HepG2 (cell line): ENCODE results near the gene UBAC1. TPM values are rescaled to one million over a fixed set of nuclear protein-coding genes. Genes with fewer than 3 reads are reported as not detected.

Experiments used
- ELF3 ChIP-seq: IDR thresholded peaks from 2 replicates; pipeline ENCODE4 v1.6.1; 2016; ENCODE audit warnings: missing genetic modification reagents, missing compliant biosample characterization
- HMGA1 ChIP-seq: sonication (generic); formaldehyde crosslinking; conservative IDR thresholded peaks from 2 replicates; pipeline ENCODE4 v1.4.0; 2020; ENCODE audit warnings: missing genetic modification reagents
- HOXA5 ChIP-seq: sonication (generic); formaldehyde crosslinking; IDR thresholded peaks from 2 replicates; pipeline ENCODE4 v1.4.0; 2020; ENCODE audit warnings: missing genetic modification reagents
- MIXL1 ChIP-seq: IDR thresholded peaks from 2 replicates; pipeline ENCODE4 v1.6.1; 2016
- POGZ ChIP-seq: sonication (generic); formaldehyde crosslinking; IDR thresholded peaks from 2 replicates; pipeline ENCODE4 v1.4.0; 2020; ENCODE audit warnings: mild to moderate bottlenecking, missing genetic modification reagents
- ZC3H4 ChIP-seq: sonication (generic); formaldehyde crosslinking; IDR thresholded peaks from 2 replicates; pipeline ENCODE4 v1.4.0; 2020; ENCODE audit warnings: missing genetic modification reagents, borderline replicate concordance
- ZMYM3 ChIP-seq: sonication (generic); formaldehyde crosslinking; IDR thresholded peaks from 2 replicates; pipeline ENCODE4 v1.5.1; 2020; ENCODE audit warnings: mild to moderate bottlenecking, missing genetic modification reagents
- ZNF251 ChIP-seq: sonication (generic); formaldehyde crosslinking; IDR thresholded peaks from 2 replicates; pipeline ENCODE4 v1.9.0; 2021; ENCODE audit warnings: mild to moderate bottlenecking, missing genetic modification reagents
- ZNF3 ChIP-seq: IDR thresholded peaks from 2 replicates; pipeline ENCODE4 v1.7.0; 2017; ENCODE audit warnings: inconsistent platforms
- ZNF550 ChIP-seq: sonication (generic); formaldehyde crosslinking; IDR thresholded peaks from 2 replicates; pipeline ENCODE4 v1.4.0; 2020; ENCODE audit warnings: mild to moderate bottlenecking, missing genetic modification reagents, borderline replicate concordance
- ZNF83 ChIP-seq: sonication (generic); formaldehyde crosslinking; IDR thresholded peaks from 2 replicates; pipeline ENCODE4 v1.4.0; 2020; ENCODE audit warnings: missing genetic modification reagents, mild to moderate bottlenecking, borderline replicate concordance
- ZNF883 ChIP-seq: sonication (generic); formaldehyde crosslinking; IDR thresholded peaks from 2 replicates; pipeline ENCODE4 v1.5.1; 2020; ENCODE audit warnings: mild to moderate bottlenecking, missing genetic modification reagents; ENCODE audit errors: not compliant biosample characterization
- ZSCAN20 ChIP-seq: sonication (generic); formaldehyde crosslinking; IDR thresholded peaks from 2 replicates; pipeline ENCODE4 v1.4.0; 2020; ENCODE audit warnings: missing genetic modification reagents, mild to moderate bottlenecking, borderline replicate concordance
- polyA plus RNA-seq, 8 experiments: library from polyadenylated mRNA; depleted of rRNA in 3 of 8; stranded (reverse) in 7 of 8; unstranded in 1 of 8; fragments of >200 nt; fragmentation: Illumina TruSeq in 4 of 8; extraction: Trizol in 4 of 8; gene quantifications; 2 replicates each; pipeline versions ENCODE4 v1.2.1 to v1.2.3, GENCODE V29; 2011 to 2016; ENCODE audit warnings: low read depth in 4 of 8, missing spikeins in 1 of 8, mixed read lengths in 1 of 8; ENCODE audit not compliant: insufficient read depth in 1 of 8
- total RNA-seq, 5 experiments: library from RNA; depleted of rRNA; stranded (reverse); fragments of >200 nt; fragmentation: Illumina TruSeq; extraction: Trizol; gene quantifications; 2 replicates each; pipeline ENCODE4 v1.2.3, GENCODE V29; 2016; ENCODE audit warnings: low read depth in 1 of 5
- TF ChIP-seq, protein P1 (sequence below): sonication (generic); formaldehyde crosslinking; IDR thresholded peaks from one replicate; pipeline ENCODE4 v1.5.1; 2020; ENCODE audit warnings: mild to moderate bottlenecking, missing genetic modification reagents; ENCODE audit errors: not compliant biosample characterization
- TF ChIP-seq, protein P2 (sequence below): sonication (generic); IDR thresholded peaks from 2 replicates; pipeline ENCODE4 v1.6.1; 2016; ENCODE audit warnings: low read depth, borderline replicate concordance
- TF ChIP-seq, protein P3 (sequence below): sonication (generic); formaldehyde crosslinking; IDR thresholded peaks from 2 replicates; pipeline ENCODE4 v1.4.0; 2020; ENCODE audit warnings: missing genetic modification reagents
- TF ChIP-seq, protein P4 (sequence below): sonication (generic); formaldehyde crosslinking; IDR thresholded peaks from 2 replicates; pipeline ENCODE4 v1.8.1; 2022; ENCODE audit warnings: mild to moderate bottlenecking, missing genetic modification reagents

Gene UBAC1
- total and polyA plus RNA-seq, 2 of the 13 experiments (the other 11 are each of a cell fraction or from before 2014, with no cell fraction given) = 32.2 to 34.1 TPM

DNA sequence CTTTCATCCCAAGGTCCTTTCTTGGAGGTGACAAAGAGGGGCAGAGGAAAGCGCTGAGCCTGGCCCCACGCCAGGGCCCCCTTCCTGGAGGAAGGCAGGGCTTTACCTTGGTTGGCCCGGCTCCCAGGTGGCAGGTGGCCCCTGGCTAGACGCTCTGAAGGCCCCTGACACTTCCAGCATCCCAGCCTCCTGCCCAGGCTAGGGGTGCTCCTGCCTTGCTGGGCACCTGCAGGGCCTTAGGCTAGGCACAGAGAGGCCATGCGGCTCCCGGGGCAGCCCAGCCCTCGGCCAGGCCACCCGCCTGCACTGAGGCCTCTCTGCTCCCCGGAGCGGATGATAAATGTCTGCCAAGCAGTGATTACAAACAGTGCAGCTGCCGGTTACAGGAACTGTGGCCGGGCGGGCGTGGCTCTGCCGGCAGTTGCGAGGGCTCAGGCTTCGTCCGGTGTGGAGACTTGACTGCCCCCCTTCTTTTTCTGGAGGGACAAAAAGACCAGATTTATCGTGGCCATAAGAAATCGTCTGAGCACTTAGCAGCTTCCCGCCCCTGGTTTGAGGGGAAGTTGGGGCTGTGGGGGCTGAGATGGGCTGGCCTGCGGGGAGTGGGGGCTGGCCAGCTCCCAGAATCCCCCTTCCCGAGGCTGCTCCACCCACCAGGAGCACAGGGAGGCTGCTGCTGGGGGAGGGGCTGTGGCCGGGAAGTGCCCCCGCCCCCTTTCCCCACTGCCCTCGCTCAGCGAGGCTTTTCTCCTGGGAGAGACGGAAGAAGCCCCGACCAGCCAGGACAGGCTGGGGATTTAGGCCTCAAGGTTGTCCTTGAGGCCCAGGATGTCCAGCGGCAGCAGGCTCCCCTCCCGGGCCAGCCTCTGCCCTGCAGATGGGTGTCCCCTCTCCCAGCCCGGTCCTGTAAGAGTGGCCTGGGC, 31.6 kb upstream of the UBAC1 start (continued):
- TF ChIP-seq, protein P1, sequence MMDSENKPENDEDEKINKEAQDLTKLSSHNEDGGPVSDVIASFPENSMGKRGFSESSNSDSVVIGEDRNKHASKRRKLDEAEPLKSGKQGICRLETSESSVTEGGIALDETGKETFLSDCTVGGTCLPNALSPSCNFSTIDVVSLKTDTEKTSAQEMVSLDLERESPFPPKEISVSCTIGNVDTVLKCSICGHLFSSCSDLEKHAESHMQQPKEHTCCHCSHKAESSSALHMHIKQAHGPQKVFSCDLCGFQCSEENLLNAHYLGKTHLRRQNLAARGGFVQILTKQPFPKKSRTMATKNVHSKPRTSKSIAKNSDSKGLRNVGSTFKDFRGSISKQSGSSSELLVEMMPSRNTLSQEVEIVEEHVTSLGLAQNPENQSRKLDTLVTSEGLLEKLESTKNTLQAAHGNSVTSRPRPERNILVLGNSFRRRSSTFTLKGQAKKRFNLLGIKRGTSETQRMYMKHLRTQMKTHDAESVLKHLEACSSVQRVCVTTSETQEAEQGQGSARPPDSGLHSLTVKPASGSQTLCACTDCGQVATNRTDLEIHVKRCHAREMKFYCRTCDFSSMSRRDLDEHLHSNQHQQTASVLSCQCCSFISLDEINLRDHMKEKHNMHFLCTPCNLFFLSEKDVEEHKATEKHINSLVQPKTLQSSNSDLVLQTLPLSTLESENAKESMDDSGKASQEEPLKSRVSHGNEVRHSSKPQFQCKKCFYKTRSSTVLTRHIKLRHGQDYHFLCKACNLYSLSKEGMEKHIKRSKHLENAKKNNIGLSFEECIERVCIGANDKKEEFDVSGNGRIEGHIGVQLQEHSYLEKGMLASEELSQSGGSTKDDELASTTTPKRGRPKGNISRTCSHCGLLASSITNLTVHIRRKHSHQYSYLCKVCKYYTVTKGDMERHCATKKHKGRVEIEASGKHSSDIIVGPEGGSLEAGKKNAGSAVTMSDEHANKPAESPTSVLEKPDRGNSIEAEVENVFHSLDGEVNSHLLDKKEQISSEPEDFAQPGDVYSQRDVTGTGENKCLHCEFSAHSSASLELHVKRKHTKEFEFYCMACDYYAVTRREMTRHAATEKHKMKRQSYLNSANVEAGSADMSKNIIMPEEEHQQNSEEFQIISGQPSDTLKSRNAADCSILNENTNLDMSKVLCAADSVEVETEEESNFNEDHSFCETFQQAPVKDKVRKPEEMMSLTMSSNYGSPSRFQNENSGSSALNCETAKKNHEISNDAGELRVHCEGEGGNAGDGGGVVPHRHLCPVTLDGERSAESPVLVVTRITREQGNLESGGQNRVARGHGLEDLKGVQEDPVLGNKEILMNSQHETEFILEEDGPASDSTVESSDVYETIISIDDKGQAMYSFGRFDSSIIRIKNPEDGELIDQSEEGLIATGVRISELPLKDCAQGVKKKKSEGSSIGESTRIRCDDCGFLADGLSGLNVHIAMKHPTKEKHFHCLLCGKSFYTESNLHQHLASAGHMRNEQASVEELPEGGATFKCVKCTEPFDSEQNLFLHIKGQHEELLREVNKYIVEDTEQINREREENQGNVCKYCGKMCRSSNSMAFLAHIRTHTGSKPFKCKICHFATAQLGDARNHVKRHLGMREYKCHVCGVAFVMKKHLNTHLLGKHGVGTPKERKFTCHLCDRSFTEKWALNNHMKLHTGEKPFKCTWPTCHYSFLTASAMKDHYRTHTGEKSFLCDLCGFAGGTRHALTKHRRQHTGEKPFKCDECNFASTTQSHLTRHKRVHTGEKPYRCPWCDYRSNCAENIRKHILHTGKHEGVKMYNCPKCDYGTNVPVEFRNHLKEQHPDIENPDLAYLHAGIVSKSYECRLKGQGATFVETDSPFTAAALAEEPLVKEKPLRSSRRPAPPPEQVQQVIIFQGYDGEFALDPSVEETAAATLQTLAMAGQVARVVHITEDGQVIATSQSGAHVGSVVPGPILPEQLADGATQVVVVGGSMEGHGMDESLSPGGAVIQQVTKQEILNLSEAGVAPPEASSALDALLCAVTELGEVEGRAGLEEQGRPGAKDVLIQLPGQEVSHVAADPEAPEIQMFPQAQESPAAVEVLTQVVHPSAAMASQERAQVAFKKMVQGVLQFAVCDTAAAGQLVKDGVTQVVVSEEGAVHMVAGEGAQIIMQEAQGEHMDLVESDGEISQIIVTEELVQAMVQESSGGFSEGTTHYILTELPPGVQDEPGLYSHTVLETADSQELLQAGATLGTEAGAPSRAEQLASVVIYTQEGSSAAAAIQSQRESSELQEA = no peak
- TF ChIP-seq ZNF83 (CRISPR knock-in tag) (no peak), ZSCAN20 (CRISPR knock-in tag) (peak; percentile 58; the same call in 1 of the 2 replicates), HOXA5 (peak; percentile 96; the same call in 1 of the 2 replicates), ZNF251 (CRISPR knock-in tag) (no peak), POGZ (CRISPR knock-in tag) (no peak; the same call in 1 of the 2 replicates), ZC3H4 (CRISPR knock-in tag) (0 out of 2 replicates have a peak, but pooled peaks have one; percentile 70), HMGA1 (CRISPR knock-in tag) (no peak), ZNF550 (CRISPR knock-in tag) (no peak), ZNF3 (CRISPR knock-in tag) (no peak), ELF3 (CRISPR knock-in tag) (no peak; the same call in none of the 2 replicates), ZMYM3 (CRISPR knock-in tag) (peak; percentile 80), MIXL1 (peak; percentile 43), ZNF883 (no peak)
- TF ChIP-seq, protein P2, sequence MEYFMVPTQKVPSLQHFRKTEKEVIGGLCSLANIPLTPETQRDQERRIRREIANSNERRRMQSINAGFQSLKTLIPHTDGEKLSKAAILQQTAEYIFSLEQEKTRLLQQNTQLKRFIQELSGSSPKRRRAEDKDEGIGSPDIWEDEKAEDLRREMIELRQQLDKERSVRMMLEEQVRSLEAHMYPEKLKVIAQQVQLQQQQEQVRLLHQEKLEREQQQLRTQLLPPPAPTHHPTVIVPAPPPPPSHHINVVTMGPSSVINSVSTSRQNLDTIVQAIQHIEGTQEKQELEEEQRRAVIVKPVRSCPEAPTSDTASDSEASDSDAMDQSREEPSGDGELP = no peak; the same call in 1 of the 2 replicates
- TF ChIP-seq, protein P3, sequence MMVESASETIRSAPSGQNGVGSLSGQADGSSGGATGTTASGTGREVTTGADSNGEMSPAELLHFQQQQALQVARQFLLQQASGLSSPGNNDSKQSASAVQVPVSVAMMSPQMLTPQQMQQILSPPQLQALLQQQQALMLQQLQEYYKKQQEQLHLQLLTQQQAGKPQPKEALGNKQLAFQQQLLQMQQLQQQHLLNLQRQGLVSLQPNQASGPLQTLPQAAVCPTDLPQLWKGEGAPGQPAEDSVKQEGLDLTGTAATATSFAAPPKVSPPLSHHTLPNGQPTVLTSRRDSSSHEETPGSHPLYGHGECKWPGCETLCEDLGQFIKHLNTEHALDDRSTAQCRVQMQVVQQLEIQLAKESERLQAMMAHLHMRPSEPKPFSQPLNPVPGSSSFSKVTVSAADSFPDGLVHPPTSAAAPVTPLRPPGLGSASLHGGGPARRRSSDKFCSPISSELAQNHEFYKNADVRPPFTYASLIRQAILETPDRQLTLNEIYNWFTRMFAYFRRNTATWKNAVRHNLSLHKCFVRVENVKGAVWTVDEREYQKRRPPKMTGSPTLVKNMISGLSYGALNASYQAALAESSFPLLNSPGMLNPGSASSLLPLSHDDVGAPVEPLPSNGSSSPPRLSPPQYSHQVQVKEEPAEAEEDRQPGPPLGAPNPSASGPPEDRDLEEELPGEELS (CRISPR knock-in tag) = peak; percentile 77
- TF ChIP-seq, protein P4, sequence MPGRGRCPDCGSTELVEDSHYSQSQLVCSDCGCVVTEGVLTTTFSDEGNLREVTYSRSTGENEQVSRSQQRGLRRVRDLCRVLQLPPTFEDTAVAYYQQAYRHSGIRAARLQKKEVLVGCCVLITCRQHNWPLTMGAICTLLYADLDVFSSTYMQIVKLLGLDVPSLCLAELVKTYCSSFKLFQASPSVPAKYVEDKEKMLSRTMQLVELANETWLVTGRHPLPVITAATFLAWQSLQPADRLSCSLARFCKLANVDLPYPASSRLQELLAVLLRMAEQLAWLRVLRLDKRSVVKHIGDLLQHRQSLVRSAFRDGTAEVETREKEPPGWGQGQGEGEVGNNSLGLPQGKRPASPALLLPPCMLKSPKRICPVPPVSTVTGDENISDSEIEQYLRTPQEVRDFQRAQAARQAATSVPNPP (CRISPR knock-in tag) = no peak
